ENCODE data around the gene LDHD. TPM values are rescaled to one million over a fixed set of nuclear protein-coding genes. Genes with fewer than 3 reads are reported as not detected.

The LDHD gene
- total and polyA plus RNA-seq, 2 of the 13 experiments (the other 11 are each of a cell fraction or from before 2014, with no cell fraction given), result 9.1 to 9.8 TPM

DNA sequence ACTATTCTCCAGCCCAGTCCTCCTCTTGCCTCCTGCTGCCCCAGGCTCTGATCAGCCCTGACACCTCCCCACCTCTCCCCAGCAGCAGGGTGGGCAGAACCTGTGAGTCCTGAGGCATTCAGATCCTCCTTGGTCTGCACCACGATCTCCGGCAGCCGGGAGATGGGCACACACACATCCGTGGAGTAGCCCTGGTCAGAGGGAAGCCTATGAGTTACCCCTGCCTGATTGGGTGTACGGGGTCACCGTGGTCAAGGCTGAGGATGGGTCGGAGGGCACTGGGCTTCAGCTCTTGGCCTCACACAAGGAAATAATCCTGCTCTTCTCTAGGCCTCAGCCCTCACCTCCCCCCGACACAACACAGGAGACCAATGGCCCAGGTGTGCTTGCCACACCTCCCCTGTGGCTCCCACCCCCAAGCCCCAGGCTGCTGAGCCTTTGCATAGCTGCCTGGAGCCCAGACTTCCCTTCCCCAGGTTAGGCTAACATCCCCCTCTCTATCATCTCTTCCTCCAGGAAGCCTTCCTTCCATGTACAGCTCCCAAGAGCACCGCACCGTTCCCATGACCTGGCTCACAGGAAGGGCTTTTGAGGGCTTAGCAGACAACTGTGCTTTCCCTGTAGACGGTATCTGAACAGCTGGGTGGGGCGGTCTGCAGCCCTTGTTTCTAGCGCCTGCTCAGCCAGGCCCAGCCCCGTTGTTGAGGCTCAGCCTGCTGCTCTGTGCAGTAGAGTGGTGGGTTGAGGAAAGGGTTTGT lies 3.7 kb downstream of the LDHD start (continued):
- TF ChIP-seq, protein P1, sequence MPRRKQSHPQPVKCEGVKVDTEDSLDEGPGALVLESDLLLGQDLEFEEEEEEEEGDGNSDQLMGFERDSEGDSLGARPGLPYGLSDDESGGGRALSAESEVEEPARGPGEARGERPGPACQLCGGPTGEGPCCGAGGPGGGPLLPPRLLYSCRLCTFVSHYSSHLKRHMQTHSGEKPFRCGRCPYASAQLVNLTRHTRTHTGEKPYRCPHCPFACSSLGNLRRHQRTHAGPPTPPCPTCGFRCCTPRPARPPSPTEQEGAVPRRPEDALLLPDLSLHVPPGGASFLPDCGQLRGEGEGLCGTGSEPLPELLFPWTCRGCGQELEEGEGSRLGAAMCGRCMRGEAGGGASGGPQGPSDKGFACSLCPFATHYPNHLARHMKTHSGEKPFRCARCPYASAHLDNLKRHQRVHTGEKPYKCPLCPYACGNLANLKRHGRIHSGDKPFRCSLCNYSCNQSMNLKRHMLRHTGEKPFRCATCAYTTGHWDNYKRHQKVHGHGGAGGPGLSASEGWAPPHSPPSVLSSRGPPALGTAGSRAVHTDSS (CRISPR knock-in tag; conservative IDR thresholded peaks at IDR 0.05), result no peak
- no peak for TF ChIP-seq PBX3 (CRISPR knock-in tag; IDR thresholded peaks at IDR 0.05; ENCODE audit: borderline replicate concordance)
- TF ChIP-seq KMT2B (CRISPR knock-in tag; IDR thresholded peaks at IDR 0.05), result no peak
- no peak for TF ChIP-seq ZNF30 (CRISPR knock-in tag; IDR thresholded peaks at IDR 0.05)
- peak; percentile 30; the same call in 1 of the 2 replicates for TF ChIP-seq ZFX (CRISPR knock-in tag; IDR thresholded peaks at IDR 0.05; ENCODE audit: low read depth)
- 0 out of 2 replicates have a peak, but pooled peaks have one; percentile 30 for TF ChIP-seq ZNF501 (CRISPR knock-in tag; IDR thresholded peaks at IDR 0.05)
- TF ChIP-seq SNAPC2 (CRISPR knock-in tag; IDR thresholded peaks at IDR 0.05), result no peak
- TF ChIP-seq, protein P2, sequence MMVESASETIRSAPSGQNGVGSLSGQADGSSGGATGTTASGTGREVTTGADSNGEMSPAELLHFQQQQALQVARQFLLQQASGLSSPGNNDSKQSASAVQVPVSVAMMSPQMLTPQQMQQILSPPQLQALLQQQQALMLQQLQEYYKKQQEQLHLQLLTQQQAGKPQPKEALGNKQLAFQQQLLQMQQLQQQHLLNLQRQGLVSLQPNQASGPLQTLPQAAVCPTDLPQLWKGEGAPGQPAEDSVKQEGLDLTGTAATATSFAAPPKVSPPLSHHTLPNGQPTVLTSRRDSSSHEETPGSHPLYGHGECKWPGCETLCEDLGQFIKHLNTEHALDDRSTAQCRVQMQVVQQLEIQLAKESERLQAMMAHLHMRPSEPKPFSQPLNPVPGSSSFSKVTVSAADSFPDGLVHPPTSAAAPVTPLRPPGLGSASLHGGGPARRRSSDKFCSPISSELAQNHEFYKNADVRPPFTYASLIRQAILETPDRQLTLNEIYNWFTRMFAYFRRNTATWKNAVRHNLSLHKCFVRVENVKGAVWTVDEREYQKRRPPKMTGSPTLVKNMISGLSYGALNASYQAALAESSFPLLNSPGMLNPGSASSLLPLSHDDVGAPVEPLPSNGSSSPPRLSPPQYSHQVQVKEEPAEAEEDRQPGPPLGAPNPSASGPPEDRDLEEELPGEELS (CRISPR knock-in tag; IDR thresholded peaks at IDR 0.05), result no peak
- TF ChIP-seq ZNF496 (CRISPR knock-in tag; IDR thresholded peaks at IDR 0.05; ENCODE audit: insufficient replicate concordance), result no peak
- TF ChIP-seq DMAP1 (CRISPR knock-in tag; IDR thresholded peaks at IDR 0.05), result no peak
- TF ChIP-seq ZNF674 (CRISPR knock-in tag; IDR thresholded peaks at IDR 0.05; ENCODE audit: low read depth), result no peak
- no peak for TF ChIP-seq KLF15 (CRISPR knock-in tag; IDR thresholded peaks at IDR 0.05; ENCODE audit: borderline replicate concordance)
- no peak for TF ChIP-seq RXRB (CRISPR knock-in tag; IDR thresholded peaks at IDR 0.05; ENCODE audit: borderline replicate concordance)
- TF ChIP-seq MED8 (CRISPR knock-in tag; IDR thresholded peaks at IDR 0.05; ENCODE audit: insufficient replicate concordance), result peak; percentile 62
- no peak for TF ChIP-seq FOXA1 (IDR thresholded peaks at IDR 0.05)
- no peak for TF ChIP-seq FOXA1 (CRISPR knock-in tag; IDR thresholded peaks at IDR 0.05)
- TF ChIP-seq, protein P3, sequence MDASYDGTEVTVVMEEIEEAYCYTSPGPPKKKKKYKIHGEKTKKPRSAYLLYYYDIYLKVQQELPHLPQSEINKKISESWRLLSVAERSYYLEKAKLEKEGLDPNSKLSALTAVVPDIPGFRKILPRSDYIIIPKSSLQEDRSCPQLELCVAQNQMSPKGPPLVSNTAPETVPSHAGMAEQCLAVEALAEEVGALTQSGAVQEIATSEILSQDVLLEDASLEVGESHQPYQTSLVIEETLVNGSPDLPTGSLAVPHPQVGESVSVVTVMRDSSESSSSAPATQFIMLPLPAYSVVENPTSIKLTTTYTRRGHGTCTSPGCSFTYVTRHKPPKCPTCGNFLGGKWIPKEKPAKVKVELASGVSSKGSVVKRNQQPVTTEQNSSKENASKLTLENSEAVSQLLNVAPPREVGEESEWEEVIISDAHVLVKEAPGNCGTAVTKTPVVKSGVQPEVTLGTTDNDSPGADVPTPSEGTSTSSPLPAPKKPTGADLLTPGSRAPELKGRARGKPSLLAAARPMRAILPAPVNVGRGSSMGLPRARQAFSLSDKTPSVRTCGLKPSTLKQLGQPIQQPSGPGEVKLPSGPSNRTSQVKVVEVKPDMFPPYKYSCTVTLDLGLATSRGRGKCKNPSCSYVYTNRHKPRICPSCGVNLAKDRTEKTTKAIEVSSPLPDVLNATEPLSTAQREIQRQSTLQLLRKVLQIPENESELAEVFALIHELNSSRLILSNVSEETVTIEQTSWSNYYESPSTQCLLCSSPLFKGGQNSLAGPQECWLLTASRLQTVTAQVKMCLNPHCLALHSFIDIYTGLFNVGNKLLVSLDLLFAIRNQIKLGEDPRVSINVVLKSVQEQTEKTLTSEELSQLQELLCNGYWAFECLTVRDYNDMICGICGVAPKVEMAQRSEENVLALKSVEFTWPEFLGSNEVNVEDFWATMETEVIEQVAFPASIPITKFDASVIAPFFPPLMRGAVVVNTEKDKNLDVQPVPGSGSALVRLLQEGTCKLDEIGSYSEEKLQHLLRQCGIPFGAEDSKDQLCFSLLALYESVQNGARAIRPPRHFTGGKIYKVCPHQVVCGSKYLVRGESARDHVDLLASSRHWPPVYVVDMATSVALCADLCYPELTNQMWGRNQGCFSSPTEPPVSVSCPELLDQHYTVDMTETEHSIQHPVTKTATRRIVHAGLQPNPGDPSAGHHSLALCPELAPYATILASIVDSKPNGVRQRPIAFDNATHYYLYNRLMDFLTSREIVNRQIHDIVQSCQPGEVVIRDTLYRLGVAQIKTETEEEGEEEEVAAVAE (CRISPR knock-in tag; IDR thresholded peaks at IDR 0.05; ENCODE audit: borderline replicate concordance), result no peak
- TF ChIP-seq MTF1 (CRISPR knock-in tag; IDR thresholded peaks at IDR 0.05), result no peak
- no peak for TF ChIP-seq MIER2 (CRISPR knock-in tag; IDR thresholded peaks at IDR 0.05)
- TF ChIP-seq FLYWCH1 (CRISPR knock-in tag; IDR thresholded peaks at IDR 0.05), result no peak
- 0 out of 2 replicates have a peak, but pooled peaks have one; percentile 15 for TF ChIP-seq ZIK1 (CRISPR knock-in tag; IDR thresholded peaks at IDR 0.05; ENCODE audit: borderline replicate concordance, low read depth)
